Putamen (tissue), 1 donor: ENCODE results near the gene OVOL1.
"Not testable (repeated sequence)": the region's sequence is repeated elsewhere in the genome, so short reads cannot be mapped to it uniquely, and the experiment has no call there.

Source experiments
- DNase-seq: peaks from one replicate; pipeline ENCODE4 v3.0.0-alpha.2; 2016; ENCODE audit warnings: low spot score

OVOL1 gene

GRCh38 chr11:65786786-65787636 is at the start of gene OVOL1:
Gene OVOL1 (plus strand): TSS chr11:65787063. CDS start chr11:65787374, 311 bp downstream.
- DNase-seq: no peak

GRCh38 chr11:65739022-65739421 is 47.8 kb upstream of the OVOL1 start:
- DNase-seq: no peak

- DNase-seq: no peak
These were observed 45.7 kb upstream of the OVOL1 start for GRCh38 chr11:65741185-65741584.

- DNase-seq: no peak
These were observed 44.5 kb upstream of the OVOL1 start for GRCh38 chr11:65742353-65742752.

- no peak for DNase-seq
These were observed 43.2 kb upstream of the OVOL1 start for GRCh38 chr11:65743681-65744025.

- no peak for DNase-seq
These were observed 42.7 kb upstream of the OVOL1 start for GRCh38 chr11:65744026-65744698.

- DNase-seq: no peak
These were observed 42.2 kb upstream of the OVOL1 start for GRCh38 chr11:65744699-65745042.

- DNase-seq: no peak
These were observed 41.8 kb upstream of the OVOL1 start for GRCh38 chr11:65745049-65745448.

- not testable (repeated sequence) for DNase-seq
These were observed 24.7 kb upstream of the OVOL1 start for GRCh38 chr11:65762169-65762568.

- not testable (repeated sequence) for DNase-seq
These were observed 24.0 kb upstream of the OVOL1 start for GRCh38 chr11:65762816-65763215.

GRCh38 chr11:65764434-65764833 is 22.4 kb upstream of the OVOL1 start:
- no peak for DNase-seq

- DNase-seq: no peak
These were observed 20.3 kb upstream of the OVOL1 start for GRCh38 chr11:65766535-65766934.

GRCh38 chr11:65767406-65767805 is 19.5 kb upstream of the OVOL1 start:
- DNase-seq: no peak

- DNase-seq: not testable (repeated sequence)
These were observed 19.1 kb upstream of the OVOL1 start for GRCh38 chr11:65767806-65768205.

GRCh38 chr11:65770951-65771567 is 15.8 kb upstream of the OVOL1 start:
- DNase-seq: no peak

GRCh38 chr11:65771589-65772112 is 15.2 kb upstream of the OVOL1 start:
- no peak for DNase-seq

GRCh38 chr11:65773784-65774411 is 13.0 kb upstream of the OVOL1 start:
- DNase-seq: no peak

GRCh38 chr11:65774525-65775306 is 12.1 kb upstream of the OVOL1 start:
- DNase-seq: no peak

GRCh38 chr11:65776196-65776595 is 10.7 kb upstream of the OVOL1 start:
- no peak for DNase-seq

GRCh38 chr11:65776710-65777141 is 10.1 kb upstream of the OVOL1 start:
- no peak for DNase-seq

- DNase-seq: no peak
These were observed 9.6 kb upstream of the OVOL1 start for GRCh38 chr11:65777241-65777640.
